Measurements from ENCODE around the gene ZKSCAN5. TPM values are rescaled to one million over a fixed set of nuclear protein-coding genes. Genes with fewer than 3 reads are reported as not detected.

Gene ZKSCAN5
- total and polyA plus RNA-seq, 7 donors = 3.1 to 15.4 (median 9.3) TPM

- Histone ChIP-seq H3K4me1 (peaks cover 33% of the 10 kb centered on the region), H3K4me3 (peak overlapping the region; percentile 92), H3K9me3 (no peaks in the 10 kb centered on the region), H3K27me3 (ENCODE audit: insufficient read depth in 3 of 3, low read length in 2 of 3) (no peaks in the 10 kb centered on the region), H3K36me3 (ENCODE audit: insufficient read depth in 1 of 2, low read depth in 1 of 2) (peaks cover 0 to 5% of the 10 kb centered on the region in 2 donors), H3K27ac (peak overlapping the region; percentile 99)
- WGBS, 3 donors = 6 to 8% (median 8%) methylated on average over 19 of the region's 19 CpGs
- intact Hi-C loops (cut with DNase I) = loop anchor here (2.0 to 5.0 kb wide), 4 partner anchors 37 to 113 kb away; partner anchors contain the start of genes ATP5MF (in 1 of the 2), FAM200A (in 1 of the 2), ZNF655 (in 1 of the 2) and ZSCAN25 (in 1 of the 2)
- DNase-seq (no peak), ATAC-seq (no peak)
- no peak for TF ChIP-seq CTCF (IDR thresholded peaks at IDR 0.05)
Observed at GRCh38 chr7:99504281-99504602, 220 bp upstream of the ZKSCAN5 start.

GRCh38 chr7:99505324-99505662 lies 831 bp downstream of the ZKSCAN5 start:
- peaks cover 0 to 5% of the 10 kb centered on the region in 2 donors for H3K36me3 ChIP-seq (ENCODE audit: insufficient read depth in 1 of 2, low read depth in 1 of 2)
- peaks cover 33% of the 10 kb centered on the region for H3K4me1 ChIP-seq
- peak overlapping the region; percentile 92 for H3K4me3 ChIP-seq
- no peak for DNase-seq
- ATAC-seq = no peak
- no peak for TF ChIP-seq CTCF (IDR thresholded peaks at IDR 0.05)
- intact Hi-C loops (cut with DNase I) = loop anchor here in 1 of 2 donors (2.0 kb wide), 1 partner anchor 54 kb away; the partner anchor contains the start of gene ZNF655
- H3K9me3 ChIP-seq = no peaks in the 10 kb centered on the region
- 1% methylated on average over 11 of the region's 11 CpGs for WGBS, 3 donors
- H3K27ac ChIP-seq = peak overlapping the region; percentile 99
- no peaks in the 10 kb centered on the region for H3K27me3 ChIP-seq (ENCODE audit: insufficient read depth in 3 of 3, low read length in 2 of 3)

- TF ChIP-seq CTCF (IDR thresholded peaks at IDR 0.05) = no peak
- Histone ChIP-seq H3K27me3 (ENCODE audit: insufficient read depth in 3 of 3, low read length in 2 of 3) (no peaks in the 10 kb centered on the region), H3K4me1 (no peaks in the 10 kb centered on the region), H3K9me3 (no peaks in the 10 kb centered on the region), H3K27ac (no peak overlapping the region), H3K4me3 (no peak overlapping the region), H3K36me3 (ENCODE audit: insufficient read depth in 1 of 2, low read depth in 1 of 2) (peaks cover 4 to 69% of the 10 kb centered on the region in 2 donors)
- intact Hi-C loops (cut with DNase I) = no loop called here
- no peak for ATAC-seq
- WGBS, 3 donors = 87 to 90% (median 90%) methylated on average over 1 of the region's 1 CpG
- no peak for DNase-seq
Observed at GRCh38 chr7:99514050-99514449, 9.6 kb downstream of the ZKSCAN5 start.

- ATAC-seq = no peak
- Histone ChIP-seq H3K9me3 (no peaks in the 10 kb centered on the region), H3K36me3 (ENCODE audit: insufficient read depth in 1 of 2, low read depth in 1 of 2) (peaks cover 6 to 87% of the 10 kb centered on the region in 2 donors)
Observed at GRCh38 chr7:99521399-99521798, 16.9 kb downstream of the ZKSCAN5 start.

More at GRCh38 chr7:99521399-99521798, 16.9 kb downstream of the ZKSCAN5 start:
- Histone ChIP-seq H3K4me1 (no peaks in the 10 kb centered on the region), H3K27me3 (ENCODE audit: insufficient read depth in 3 of 3, low read length in 2 of 3) (no peaks in the 10 kb centered on the region), H3K27ac (no peak overlapping the region), H3K4me3 (no peak overlapping the region)
- no peak for TF ChIP-seq CTCF (IDR thresholded peaks at IDR 0.05)
- WGBS, 3 donors = 91 to 92% (median 92%) methylated on average over 3 of the region's 3 CpGs
- intact Hi-C loops (cut with DNase I) = no loop called here
- no peak for DNase-seq
